HepG2 (cell line): ENCODE measurements around the gene UTP15. TPM values are rescaled to one million over a fixed set of nuclear protein-coding genes. Genes with fewer than 3 reads are reported as not detected.

Source experiments
- ATF5 ChIP-seq: sonication (generic); formaldehyde crosslinking; IDR thresholded peaks from 2 replicates; pipeline ENCODE4 v1.4.0; 2020; ENCODE audit warnings: mild to moderate bottlenecking, low read depth, missing genetic modification reagents
- CHD2 ChIP-seq: IDR thresholded peaks from 2 replicates; pipeline ENCODE4 v1.6.1; 2011; ENCODE audit warnings: low read depth, low read length, improper control_type of control experiment
- DNMT3B ChIP-seq: conservative IDR thresholded peaks from 2 replicates; pipeline ENCODE4 v1.6.1; 2016; ENCODE audit warnings: missing biosample characterization, control low read depth
- ELF4 ChIP-seq: sonication (generic); formaldehyde crosslinking; IDR thresholded peaks from 2 replicates; pipeline ENCODE4 v1.5.0; 2020; ENCODE audit warnings: missing genetic modification reagents, mild to moderate bottlenecking, moderate library complexity, borderline replicate concordance
- ETS1 ChIP-seq: sonication (generic); formaldehyde crosslinking; IDR thresholded peaks from 2 replicates; pipeline ENCODE4 v1.4.0; 2020; ENCODE audit warnings: missing genetic modification reagents
- FOXK1 ChIP-seq: sonication (generic); formaldehyde crosslinking; IDR thresholded peaks from 2 replicates; pipeline ENCODE4 v1.4.0; 2020; ENCODE audit warnings: low read depth, missing genetic modification reagents, borderline replicate concordance
- HDAC1 ChIP-seq: sonication (generic); formaldehyde crosslinking; IDR thresholded peaks from 2 replicates; pipeline ENCODE4 v1.5.1; 2020; ENCODE audit warnings: mild to moderate bottlenecking, missing genetic modification reagents
- HES4 ChIP-seq: sonication (generic); formaldehyde crosslinking; IDR thresholded peaks from 2 replicates; pipeline ENCODE4 v1.9.0; 2021; ENCODE audit warnings: mild to moderate bottlenecking, missing genetic modification reagents, borderline replicate concordance
- KLF16 ChIP-seq, 2 experiments: sonication (generic) in 1 of 2; formaldehyde crosslinking in 1 of 2; IDR thresholded peaks; 2 replicates each; pipeline versions ENCODE4 v1.6.1 to v1.8.0; 2016 to 2023; ENCODE audit warnings: missing genetic modification reagents in 2 of 2, missing compliant biosample characterization in 1 of 2
- LBX2 ChIP-seq: sonication (generic); formaldehyde crosslinking; IDR thresholded peaks from 2 replicates; pipeline ENCODE4 v1.5.0; 2020; ENCODE audit warnings: missing genetic modification reagents, mild to moderate bottlenecking, borderline replicate concordance
- POLR2G ChIP-seq: fragments of 200-400 bp; formaldehyde crosslinking; IDR thresholded peaks from 2 replicates; pipeline ENCODE4 v1.6.1; 2018; ENCODE audit warnings: mild to moderate bottlenecking, low read depth, low read length, moderate library complexity
- SP4 ChIP-seq: sonication (generic); formaldehyde crosslinking; IDR thresholded peaks from 2 replicates; pipeline ENCODE4 v1.8.1; 2023; ENCODE audit warnings: mild to moderate bottlenecking, missing genetic modification reagents
- STAG1 ChIP-seq: sonication (generic); formaldehyde crosslinking; IDR thresholded peaks from 2 replicates; pipeline ENCODE4 v1.4.0; 2020; ENCODE audit warnings: missing genetic modification reagents
- TFAP4 ChIP-seq: sonication (generic); IDR thresholded peaks from 2 replicates; pipeline ENCODE4 v1.6.1; 2016; ENCODE audit warnings: low read depth, borderline replicate concordance
- USF2 ChIP-seq, 2 experiments: sonication (generic) in 1 of 2; formaldehyde crosslinking in 1 of 2; IDR thresholded peaks; 2 replicates each; pipeline versions ENCODE4 v1.5.1 to v1.6.1; 2011 to 2020; ENCODE audit warnings: borderline replicate concordance in 1 of 2, low read depth in 1 of 2, low read length in 1 of 2, mild to moderate bottlenecking in 1 of 2, missing genetic modification reagents in 1 of 2, moderate library complexity in 1 of 2
- ZFP41 ChIP-seq: sonication (generic); formaldehyde crosslinking; IDR thresholded peaks from 2 replicates; pipeline ENCODE4 v1.4.0; 2020; ENCODE audit warnings: mild to moderate bottlenecking, missing genetic modification reagents, borderline replicate concordance
- ZFP82 ChIP-seq: sonication (generic); formaldehyde crosslinking; IDR thresholded peaks from 2 replicates; pipeline ENCODE4 v1.5.1; 2020; ENCODE audit warnings: mild to moderate bottlenecking, missing genetic modification reagents, borderline replicate concordance
- ZNF296 ChIP-seq: sonication (generic); formaldehyde crosslinking; conservative IDR thresholded peaks from 2 replicates; pipeline ENCODE4 v1.5.0; 2020; ENCODE audit warnings: mild to moderate bottlenecking, missing genetic modification reagents
- ZNF569 ChIP-seq: sonication (generic); formaldehyde crosslinking; IDR thresholded peaks from 2 replicates; pipeline ENCODE4 v1.5.0; 2020; ENCODE audit warnings: mild to moderate bottlenecking, missing genetic modification reagents, moderate library complexity, borderline replicate concordance
- ZNF713 ChIP-seq: sonication (generic); formaldehyde crosslinking; IDR thresholded peaks from 2 replicates; pipeline ENCODE4 v1.4.0; 2020; ENCODE audit warnings: mild to moderate bottlenecking, missing genetic modification reagents
- ZNF816 ChIP-seq: sonication (generic); formaldehyde crosslinking; IDR thresholded peaks from 2 replicates; pipeline ENCODE4 v1.8.0; 2022; ENCODE audit warnings: missing genetic modification reagents, mild to moderate bottlenecking, borderline replicate concordance
- ZSCAN12 ChIP-seq: sonication (generic); formaldehyde crosslinking; IDR thresholded peaks from 2 replicates; pipeline ENCODE4 v1.9.0; 2021; ENCODE audit warnings: mild to moderate bottlenecking, missing genetic modification reagents
- polyA plus RNA-seq, 8 experiments: library from polyadenylated mRNA; depleted of rRNA in 3 of 8; stranded (reverse) in 7 of 8; unstranded in 1 of 8; fragments of >200 nt; fragmentation: Illumina TruSeq in 4 of 8; extraction: Trizol in 4 of 8; gene quantifications; 2 replicates each; pipeline versions ENCODE4 v1.2.1 to v1.2.3, GENCODE V29; 2011 to 2016; ENCODE audit warnings: low read depth in 4 of 8, missing spikeins in 1 of 8, mixed read lengths in 1 of 8; ENCODE audit not compliant: insufficient read depth in 1 of 8
- total RNA-seq, 5 experiments: library from RNA; depleted of rRNA; stranded (reverse); fragments of >200 nt; fragmentation: Illumina TruSeq; extraction: Trizol; gene quantifications; 2 replicates each; pipeline ENCODE4 v1.2.3, GENCODE V29; 2016; ENCODE audit warnings: low read depth in 1 of 5

UTP15 gene
- total and polyA plus RNA-seq, 2 of the 13 experiments (the other 11 are each of a cell fraction or from before 2014, with no cell fraction given), result 7.3 to 35.8 TPM

- TF ChIP-seq USF2 (IDR thresholded peaks at IDR 0.05; ENCODE audit: low read depth, low read length) (peak; percentile 97), USF2 (CRISPR knock-in tag; IDR thresholded peaks at IDR 0.05; ENCODE audit: borderline replicate concordance) (peak; percentile 91; the same call in 1 of the 2 replicates), ZFP41 (CRISPR knock-in tag) (no peak), ZFP82 (no peak), ATF5 (CRISPR knock-in tag) (no peak), KLF16 (CRISPR knock-in tag; IDR thresholded peaks at IDR 0.05) (peak in 1 of 2 experiments; percentile 79; a peak in 1 of 4 replicates), HDAC1 (CRISPR knock-in tag) (peak; percentile 81), ZNF296 (CRISPR knock-in tag) (no peak), POLR2G (no peak; the same call in 1 of the 2 replicates), LBX2 (CRISPR knock-in tag) (no peak), ELF4 (CRISPR knock-in tag) (no peak), FOXK1 (CRISPR knock-in tag) (peak; percentile 98), ZNF569 (CRISPR knock-in tag) (no peak), TFAP4 (peak; percentile 48; the same call in 1 of the 2 replicates), CHD2 (no peak), ZNF713 (CRISPR knock-in tag) (no peak), ETS1 (CRISPR knock-in tag) (no peak), DNMT3B (CRISPR knock-in tag) (peak; percentile 84; the same call in 1 of the 2 replicates), ZSCAN12 (CRISPR knock-in tag) (no peak), SP4 (CRISPR knock-in tag) (no peak), STAG1 (CRISPR knock-in tag) (no peak), HES4 (CRISPR knock-in tag) (no peak), ZNF816 (no peak)
Observed at GRCh38 chr5:73544429-73545402, 20.8 kb upstream of the UTP15 start (continued).
